GM23248 (cell line): ENCODE results near the gene FER. TPM values are rescaled to one million over a fixed set of nuclear protein-coding genes. Genes with fewer than 3 reads are reported as not detected.

Experiments
- DNase-seq: peaks from one replicate; pipeline ENCODE4 v3.0.0-alpha.2; 2015
- H2AFZ ChIP-seq: fragments of 200-600 bp; sonication (generic); 2 replicates; pipeline ENCODE4 v1.6.1; 2016; ENCODE audit warnings: antibody characterized with exemption
- H3F3A ChIP-seq: fragments of 200-600 bp; sonication (generic); 2 replicates; pipeline ENCODE4 v1.6.1; 2016; ENCODE audit warnings: mild to moderate bottlenecking, antibody characterized with exemption, mixed run types; ENCODE audit not compliant: insufficient read depth
- H3K27ac ChIP-seq: fragments of 200-600 bp; sonication (generic); 2 replicates; pipeline ENCODE4 v1.5.1; 2016; ENCODE audit warnings: mild to moderate bottlenecking
- H3K27me3 ChIP-seq: fragments of 200-600 bp; sonication (generic); replicated peaks from 2 replicates; pipeline ENCODE4 v1.6.1; 2016; ENCODE audit warnings: mild to moderate bottlenecking; ENCODE audit not compliant: insufficient read depth
- H3K36me3 ChIP-seq: fragments of 200-600 bp; sonication (generic); 2 replicates; pipeline ENCODE4 v1.6.1; 2016; ENCODE audit warnings: low read depth, mild to moderate bottlenecking
- H3K4me1 ChIP-seq: fragments of 200-600 bp; sonication (generic); 2 replicates; pipeline ENCODE4 v1.6.1; 2016; ENCODE audit warnings: mild to moderate bottlenecking; ENCODE audit not compliant: insufficient read depth
- H3K4me2 ChIP-seq: fragments of 200-600 bp; sonication (generic); one replicate; pipeline ENCODE4 v1.6.1; 2016; ENCODE audit warnings: mild to moderate bottlenecking; ENCODE audit not compliant: unreplicated experiment
- H3K4me3 ChIP-seq: fragments of 200-600 bp; sonication (generic); 2 replicates; pipeline ENCODE4 v1.5.1; 2016; ENCODE audit warnings: mild to moderate bottlenecking
- H3K79me2 ChIP-seq: fragments of 200-600 bp; sonication (generic); 2 replicates; pipeline ENCODE4 v1.6.1; 2016; ENCODE audit warnings: mild to moderate bottlenecking; ENCODE audit not compliant: insufficient read depth
- H3K9ac ChIP-seq: fragments of 200-600 bp; sonication (generic); 2 replicates; pipeline ENCODE4 v1.6.1; 2016; ENCODE audit warnings: mild to moderate bottlenecking
- H3K9me2 ChIP-seq: fragments of 200-600 bp; sonication (generic); 2 replicates; pipeline ENCODE4 v1.6.1; 2016; ENCODE audit warnings: mixed run types, mild to moderate bottlenecking, moderate library complexity; ENCODE audit not compliant: insufficient read depth
- H3K9me3 ChIP-seq: fragments of 200-600 bp; sonication (generic); one replicate; pipeline ENCODE4 v1.6.1; 2017; ENCODE audit warnings: low read depth
- H4K20me1 ChIP-seq: fragments of 200-600 bp; sonication (generic); 2 replicates; pipeline ENCODE4 v1.6.0; 2016; ENCODE audit not compliant: insufficient read depth
- EZH2 ChIP-seq: fragments of 200-600 bp; sonication (generic); IDR thresholded peaks from 2 replicates; pipeline ENCODE4 v1.6.1; 2018; ENCODE audit warnings: antibody characterized with exemption, mild to moderate bottlenecking; ENCODE audit not compliant: insufficient read depth, poor library complexity, severe bottlenecking
- EZH2phosphoT487 ChIP-seq: fragments of 200-600 bp; sonication (generic); IDR thresholded peaks from 2 replicates; pipeline ENCODE4 v1.6.1; 2018; ENCODE audit warnings: antibody characterized with exemption, moderate library complexity, mild to moderate bottlenecking, low read depth; ENCODE audit not compliant: insufficient read depth
- WGBS, 2 experiments: methylation state at CpG; one replicate each; pipeline ENCODE4 v1.1.6; 2015 to 2017; ENCODE audit warnings: low lambda C conversion rate in 2 of 2, low coverage in 1 of 2; ENCODE audit errors: missing lambda C conversion rate in 2 of 2; 5-methylcytosine and 5-hydroxymethylcytosine counted together
- in situ Hi-C: fragments of 300-500 bp; cut with MboI; formaldehyde crosslinking; loops from 2 replicates; pipeline ENCODE4 v1.15.0; 2020
- polyA plus RNA-seq: library from polyadenylated mRNA; unstranded; fragments of >200 nt; fragmentation: Nextera tagmentation; extraction: Ambion mirVana; gene quantifications from 2 replicates; pipeline ENCODE4 v1.2.1, GENCODE V29; 2016
- total RNA-seq: library from RNA; depleted of rRNA; stranded (reverse); fragments of >200 nt; shearing (Covaris generic); gene quantifications from 2 replicates; pipeline ENCODE4 v1.2.3, GENCODE V29; 2014

Gene FER
- total and polyA plus RNA-seq, 2 experiments from 2014 or later: 16.6 to 24.9 TPM

GRCh38 chr5:109186759-109187158 is 439.1 kb downstream of the FER start:
- no peak for DNase-seq
- no peaks in the 10 kb centered on the region for H4K20me1 ChIP-seq
- in situ Hi-C loops: no loop called here

DNA sequence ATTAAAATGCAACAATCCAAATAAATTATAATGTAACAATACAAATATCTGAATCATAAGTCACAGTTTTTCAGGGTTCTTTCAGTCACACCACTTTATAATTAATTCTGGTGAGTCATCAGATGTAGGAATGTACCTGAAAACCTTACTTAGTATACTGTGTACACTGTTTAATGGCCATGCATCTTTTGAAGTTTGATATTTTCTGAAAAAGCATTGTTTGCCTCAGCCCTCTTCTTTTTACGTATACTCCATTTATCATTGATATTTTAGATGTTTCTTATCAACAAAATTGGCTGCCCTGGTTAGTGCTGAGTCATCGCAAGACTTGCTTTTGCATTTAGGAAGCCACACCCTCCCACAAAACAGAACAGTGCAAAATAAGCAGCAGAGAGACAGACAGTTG is 443.5 kb downstream of the FER start:
- in situ Hi-C loops: no loop called here
- H3K4me2 ChIP-seq: peak overlapping the region; percentile 26
- no peaks in the 10 kb centered on the region for H3K9me3 ChIP-seq

More at GRCh38 chr5:109186759-109187158, 439.1 kb downstream of the FER start:
- Histone ChIP-seq H3K4me2 (no peak overlapping the region), H3K9ac (no peak overlapping the region), H3K79me2 (no peaks in the 10 kb centered on the region), H2AFZ (no peak overlapping the region), H3K9me2 (no peaks in the 10 kb centered on the region), H3K4me3 (no peak overlapping the region), H3K36me3 (peaks cover 6% of the 10 kb centered on the region; the same call in 1 of the 2 replicates), H3F3A (no peaks in the 10 kb centered on the region), H3K9me3 (no peaks in the 10 kb centered on the region), H3K4me1 (peaks cover 13% of the 10 kb centered on the region), H3K27me3 (no peaks in the 10 kb centered on the region), H3K27ac (no peak overlapping the region)
- TF ChIP-seq EZH2phosphoT487: no peak
- TF ChIP-seq EZH2: no peak
- WGBS, 2 experiments: 82 to 89% methylated on average over 3 of the region's 3 CpGs

DNA sequence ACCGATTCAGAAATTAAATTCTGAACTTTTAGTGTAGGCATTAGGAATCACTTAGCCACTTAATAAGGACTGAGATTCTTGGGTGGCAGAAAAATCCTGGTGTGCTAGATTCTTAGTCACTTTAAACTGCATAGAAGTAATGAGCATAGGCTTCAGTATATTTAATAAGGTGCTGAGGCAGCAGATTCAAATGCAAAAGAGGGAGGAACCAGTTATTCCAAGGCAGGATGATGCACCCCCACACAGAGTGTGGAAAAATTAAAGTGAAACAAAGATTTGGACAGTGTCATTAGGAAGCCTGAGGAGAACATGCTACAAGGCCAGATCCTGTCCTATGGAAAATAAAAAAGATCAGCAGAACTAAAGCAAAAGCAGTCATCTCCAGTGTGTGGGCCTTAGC is 444.3 kb downstream of the FER start:
- Histone ChIP-seq H3K27ac (no peak overlapping the region), H3K4me2 (no peak overlapping the region), H3K79me2 (no peaks in the 10 kb centered on the region), H3K27me3 (no peaks in the 10 kb centered on the region), H3K36me3 (peaks cover 6% of the 10 kb centered on the region; the same call in 1 of the 2 replicates), H2AFZ (no peak overlapping the region), H3F3A (no peaks in the 10 kb centered on the region), H3K4me1 (peaks cover 20% of the 10 kb centered on the region), H3K9me3 (no peaks in the 10 kb centered on the region), H3K9ac (no peak overlapping the region), H3K4me3 (no peak overlapping the region), H3K9me2 (no peaks in the 10 kb centered on the region), H4K20me1 (no peaks in the 10 kb centered on the region)
- DNase-seq: no peak
- in situ Hi-C loops: no loop called here
- 97 to 98% methylated on average over 1 of the region's 1 CpG for WGBS, 2 experiments
- TF ChIP-seq EZH2: no peak
- TF ChIP-seq EZH2phosphoT487: no peak

More for the DNA sequence above, 443.5 kb downstream of the FER start:
- Histone ChIP-seq H3K27ac (0 out of 2 replicates have a peak overlapping the region, but pooled peaks have one; percentile 20), H3K27me3 (no peaks in the 10 kb centered on the region), H4K20me1 (no peaks in the 10 kb centered on the region), H3K9ac (no peak overlapping the region), H3F3A (no peaks in the 10 kb centered on the region), H3K4me1 (peaks cover 14% of the 10 kb centered on the region), H2AFZ (no peak overlapping the region), H3K36me3 (peaks cover 6% of the 10 kb centered on the region; the same call in 1 of the 2 replicates), H3K9me2 (no peaks in the 10 kb centered on the region), H3K79me2 (no peaks in the 10 kb centered on the region), H3K4me3 (no peak overlapping the region)
- WGBS, 2 experiments: 7 to 14% methylated on average over 2 of the region's 2 CpGs
- TF ChIP-seq EZH2phosphoT487: no peak
- TF ChIP-seq EZH2: no peak
- peak; percentile 77 for DNase-seq

- no peak for TF ChIP-seq EZH2
- no peak for TF ChIP-seq EZH2phosphoT487
- no peaks in the 10 kb centered on the region for H3K27me3 ChIP-seq
- WGBS, 2 experiments: 83% methylated on average over 6 of the region's 6 CpGs
- in situ Hi-C loops: no loop called here
- no peaks in the 10 kb centered on the region for H3F3A ChIP-seq
- no peak overlapping the region for H3K9ac ChIP-seq
- H3K27ac ChIP-seq: no peak overlapping the region
- 0 out of 2 replicates have a peak, but pooled peaks cover 6% of the 10 kb centered on the region for H3K36me3 ChIP-seq
- H3K9me3 ChIP-seq: no peaks in the 10 kb centered on the region
- no peaks in the 10 kb centered on the region for H3K9me2 ChIP-seq
- no peak overlapping the region for H3K4me3 ChIP-seq
- H3K4me1 ChIP-seq: peaks cover 20% of the 10 kb centered on the region
- H3K4me2 ChIP-seq: no peak overlapping the region
- no peaks in the 10 kb centered on the region for H3K79me2 ChIP-seq
- DNase-seq: no peak
- H2AFZ ChIP-seq: no peak overlapping the region
- H4K20me1 ChIP-seq: no peaks in the 10 kb centered on the region
These were observed 445.0 kb downstream of the FER start for GRCh38 chr5:109192555-109193281.
